Transverse colon (tissue), 4 donors: Measurements from ENCODE around the gene NHLH2. TPM values are rescaled to one million over a fixed set of nuclear protein-coding genes. Genes with fewer than 3 reads are reported as not detected.

Experiments used
- DNase-seq: peaks from one replicate; pipeline ENCODE4 v3.0.0-alpha.2; 2019
- H3K27ac ChIP-seq, 4 donors: fragments of 200-600 bp; sonication (generic); 2 replicates each; pipeline ENCODE4 v1.5.1; 2016 to 2018; ENCODE audit warnings: inconsistent platforms in 4 of 4
- H3K27me3 ChIP-seq: fragments of 200-600 bp; sonication (generic); 2 replicates; pipeline ENCODE4 v1.5.1; 2017; ENCODE audit warnings: inconsistent platforms
- H3K36me3 ChIP-seq, 4 donors: fragments of 200-600 bp; sonication (generic); 2 replicates each; pipeline ENCODE4 v1.5.1; 2017 to 2019; ENCODE audit warnings: inconsistent platforms in 4 of 4
- H3K4me1 ChIP-seq, 4 donors: fragments of 200-600 bp; sonication (generic); 2 replicates each; pipeline ENCODE4 v1.5.1; 2017 to 2020; ENCODE audit warnings: inconsistent platforms in 4 of 4
- H3K4me3 ChIP-seq, 4 donors: fragments of 200-600 bp; sonication (generic); 1 replicate in 1 of 4; 2 replicates in 3 of 4; pipeline versions ENCODE4 v1.5.1 to v1.6.1; 2017 to 2019; ENCODE audit warnings: inconsistent platforms in 4 of 4
- H3K9me3 ChIP-seq, 2 donors: fragments of 200-600 bp; sonication (generic); 2 replicates each; pipeline ENCODE4 v1.5.1; 2017 to 2019; ENCODE audit warnings: inconsistent platforms in 2 of 2
- CTCF ChIP-seq, 5 experiments: fragments of 200-600 bp in 3 of 5; fragments of 450-650 bp in 2 of 5; sonication (generic) in 3 of 5; IDR thresholded peaks; 1 replicate in 2 of 5; 2 replicates in 3 of 5; pipeline ENCODE4 v1.5.1; 2016 to 2017; ENCODE audit warnings: antibody characterized with exemption in 5 of 5, inconsistent platforms in 3 of 5, mild to moderate bottlenecking in 2 of 5, moderate library complexity in 1 of 5
- EP300 ChIP-seq: sonication (generic); formaldehyde crosslinking; IDR thresholded peaks from one replicate; pipeline ENCODE4 v1.6.1; 2017; ENCODE audit warnings: antibody characterized with exemption, low read depth
- POLR2A ChIP-seq: fragments of 450-650 bp; IDR thresholded peaks from one replicate; pipeline ENCODE4 v1.6.1; 2016; ENCODE audit warnings: antibody characterized with exemption, mild to moderate bottlenecking, moderate library complexity
- POLR2AphosphoS5 ChIP-seq, 3 donors: sonication (generic); formaldehyde crosslinking; IDR thresholded peaks; one replicate each; pipeline ENCODE4 v1.6.1; 2016; ENCODE audit warnings: antibody characterized with exemption in 3 of 3
- WGBS, 2 donors: methylation state at CpG; one replicate each; pipeline ENCODE4 v1.1.5; 2018; ENCODE audit warnings: low coverage in 1 of 2; 5-methylcytosine and 5-hydroxymethylcytosine counted together
- in situ Hi-C, 4 donors: fragments of 200-750 bp; cut with MboI; loops; one replicate each; pipeline versions ENCODE4 v1.15.0 to v1.15.1; 2017; ENCODE audit warnings: low sequenced_read_pairs in 3 of 4, low pct_ligation_motif_present in 1 of 4, low pct_unique_long_range_greater_than_20kb in 1 of 4
- intact Hi-C: fragments of 100-400 bp; cut with DNase I; formaldehyde crosslinking; loops from one replicate; pipeline ENCODE4 v1.15.1; 2023; ENCODE audit warnings: low total_unique reads
- total RNA-seq, 4 donors: library from RNA; depleted of rRNA; stranded (reverse); fragments of >200 nt; gene quantifications; one replicate each; pipeline ENCODE4 v1.1.0, GENCODE V29; 2016

The NHLH2 gene
- not detected for total RNA-seq

- TF ChIP-seq EP300 (no peak), CTCF (IDR thresholded peaks at IDR 0.05) (no peak)
- intact Hi-C loops, result no loop called here
These were observed at the start of gene NHLH2 for GRCh38 chr1:115840605-115841460. NHLH2 (minus strand) TSS chr1:115841126; CDS start chr1:115838372, 2,754 bp downstream.

DNA sequence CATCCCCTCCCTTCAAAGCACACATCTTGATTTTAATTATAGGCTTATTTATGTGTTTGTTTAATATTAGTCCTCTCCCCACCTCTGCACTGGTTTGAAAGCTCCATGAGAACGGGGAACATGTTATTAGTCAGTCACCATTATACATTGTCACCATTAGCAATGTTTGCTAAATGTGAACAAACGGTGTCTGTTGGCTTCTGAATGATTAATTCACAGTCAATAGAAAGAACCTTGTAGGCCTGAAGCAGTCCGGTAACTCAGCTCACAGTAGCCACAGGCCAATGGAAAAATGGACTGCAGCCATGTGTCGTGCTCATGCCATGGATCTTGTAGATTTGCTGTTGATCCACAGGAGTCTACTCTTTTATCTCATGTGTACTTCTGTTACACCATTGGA is 49.7 kb upstream of the NHLH2 start:
- no peak overlapping the region for H3K27ac ChIP-seq
- H3K9me3 ChIP-seq, result no peaks in the 10 kb centered on the region
- TF ChIP-seq CTCF (IDR thresholded peaks at IDR 0.05) (no peak), POLR2AphosphoS5 (IDR thresholded peaks at IDR 0.05) (no peak), POLR2A (no peak), EP300 (no peak)
- in situ Hi-C loops (no loop called here), intact Hi-C loops (no loop called here)
- H3K4me3 ChIP-seq, result no peak overlapping the region
- no peaks in the 10 kb centered on the region for H3K4me1 ChIP-seq
- WGBS, 2 donors, result 63% methylated on average over 4 of the region's 4 CpGs; no CpG with 5 or more reads in 1 of the 2 donors
- no peaks in the 10 kb centered on the region for H3K27me3 ChIP-seq
- DNase-seq, result no peak
- H3K36me3 ChIP-seq, result no peaks in the 10 kb centered on the region

More at GRCh38 chr1:115840605-115841460, at the start of gene NHLH2:
- no peak within 1 kb of the TSS for H3K27ac ChIP-seq
- H3K4me1 ChIP-seq, result peaks cover 21 to 26% (median 23%) of the 10 kb centered on the region in 4 donors
- H3K9me3 ChIP-seq, result no peaks in the 10 kb centered on the region
- H3K4me3 ChIP-seq, result no peak within 1 kb of the TSS
- DNase-seq, result no peak
- WGBS, 2 donors, result 32 to 37% methylated on average over 8 to 9 of the region's 9 CpGs
- in situ Hi-C loops, result no loop called here
- no peaks in the 10 kb centered on the region for H3K36me3 ChIP-seq
- H3K27me3 ChIP-seq, result peaks cover 97% of the 10 kb centered on the region

- 65 to 92% methylated on average over 1 to 2 of the region's 2 CpGs for WGBS, 2 donors
- Histone ChIP-seq H3K4me3 (no peak overlapping the region), H3K27me3 (no peaks in the 10 kb centered on the region), H3K27ac (no peak overlapping the region), H3K4me1 (no peaks in the 10 kb centered on the region), H3K9me3 (no peaks in the 10 kb centered on the region), H3K36me3 (no peaks in the 10 kb centered on the region)
- TF ChIP-seq CTCF (IDR thresholded peaks at IDR 0.05) (no peak), POLR2A (no peak), EP300 (no peak), POLR2AphosphoS5 (IDR thresholded peaks at IDR 0.05) (no peak)
- no peak for DNase-seq
- intact Hi-C loops, result no loop called here
- in situ Hi-C loops, result no loop called here
These were observed 48.0 kb upstream of the NHLH2 start for GRCh38 chr1:115888976-115889375.

DNA sequence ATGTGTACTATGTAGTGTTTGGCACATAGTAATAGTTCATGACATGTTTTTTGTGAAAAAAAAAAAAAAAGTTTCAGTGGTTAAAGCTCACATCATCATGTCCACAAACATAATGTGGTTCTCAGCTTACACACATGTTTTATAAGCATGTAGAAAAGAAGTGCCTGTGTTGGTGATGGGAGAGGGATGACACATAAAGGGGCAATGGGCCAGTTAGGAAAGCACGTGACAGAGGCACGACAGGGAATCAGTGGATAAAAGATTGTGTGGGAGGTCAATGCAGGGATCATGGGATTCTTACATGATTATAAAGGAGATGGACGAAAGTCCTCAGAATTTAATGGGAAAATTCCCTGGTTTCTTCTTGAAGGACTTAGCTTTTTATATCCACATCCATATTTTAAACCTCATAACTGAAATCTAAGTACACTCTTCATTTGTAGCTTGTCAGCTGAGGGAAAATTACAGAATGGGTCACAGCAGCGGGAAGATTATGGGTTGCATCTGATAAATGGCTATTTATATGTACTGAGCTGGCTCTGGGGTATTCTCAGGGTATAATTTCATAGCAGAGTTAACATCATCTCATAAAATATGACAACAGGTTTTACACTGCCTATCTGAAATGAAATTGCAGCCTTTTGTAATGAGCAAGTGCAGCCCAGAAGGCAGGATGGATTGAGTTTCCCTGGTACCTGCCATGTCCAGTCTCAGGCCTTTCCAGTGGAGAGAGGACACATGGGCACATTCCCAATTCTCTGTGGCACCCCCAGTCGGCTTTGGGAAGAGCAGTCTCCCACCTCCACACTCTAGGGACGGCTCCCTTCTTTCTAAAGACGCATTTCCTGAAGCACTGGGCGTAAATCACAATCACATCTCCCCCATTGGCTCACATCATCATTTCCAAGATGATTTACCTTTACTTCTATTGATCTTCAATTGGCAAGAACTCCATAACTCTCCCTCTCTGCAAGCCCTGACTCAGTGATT is 42.3 kb upstream of the NHLH2 start:
- intact Hi-C loops, result no loop called here

More for the DNA sequence above, 42.3 kb upstream of the NHLH2 start:
- 66 to 77% methylated on average over 4 to 8 of the region's 8 CpGs for WGBS, 2 donors
- H3K36me3 ChIP-seq, result no peaks in the 10 kb centered on the region
- H3K27ac ChIP-seq, result no peak overlapping the region
- TF ChIP-seq EP300, result no peak
- TF ChIP-seq POLR2A, result no peak
- H3K9me3 ChIP-seq, result no peaks in the 10 kb centered on the region
- H3K27me3 ChIP-seq, result no peaks in the 10 kb centered on the region
- in situ Hi-C loops, result no loop called here
- H3K4me3 ChIP-seq, result no peak overlapping the region
- no peaks in the 10 kb centered on the region for H3K4me1 ChIP-seq
- no peak for DNase-seq
